D341Med (cell line): Measurements from ENCODE around the gene MXRA7.
"Not testable (repeated sequence)": the region's sequence is repeated elsewhere in the genome, so short reads cannot be mapped to it uniquely, and the experiment has no call there.

Source experiments
- DNase-seq: peaks from one replicate; pipeline ENCODE4 v3.0.0; 2012; ENCODE audit warnings: low spot score

Gene MXRA7

GRCh38 chr17:76710863-76711611 lies at the start of gene MXRA7:
TSS of gene MXRA7 (minus strand) at chr17:76710965. CDS start at chr17:76710946, 19 bp downstream.
- peak; percentile 95 for DNase-seq

- DNase-seq, result no peak
Measured at GRCh38 chr17:76758570-76758969, 47.8 kb upstream of the MXRA7 start.

GRCh38 chr17:76757256-76757655 lies 46.5 kb upstream of the MXRA7 start:
- DNase-seq, result no peak

- DNase-seq, result no peak
Measured at GRCh38 chr17:76755285-76755684, 44.5 kb upstream of the MXRA7 start.

- no peak for DNase-seq
Measured at GRCh38 chr17:76753061-76753961, 42.5 kb upstream of the MXRA7 start.

GRCh38 chr17:76752006-76752405 lies 41.2 kb upstream of the MXRA7 start:
- DNase-seq, result no peak

- DNase-seq, result no peak
Measured at GRCh38 chr17:76751416-76751993, 40.7 kb upstream of the MXRA7 start.

- no peak for DNase-seq
Measured at GRCh38 chr17:76748657-76749056, 37.9 kb upstream of the MXRA7 start.

GRCh38 chr17:76747716-76748363 lies 37.1 kb upstream of the MXRA7 start:
- DNase-seq, result no peak

- not testable (repeated sequence) for DNase-seq
Measured at GRCh38 chr17:76745785-76746184, 35.0 kb upstream of the MXRA7 start.

GRCh38 chr17:76744747-76745146 lies 34.0 kb upstream of the MXRA7 start:
- DNase-seq, result no peak

- DNase-seq, result no peak
Measured at GRCh38 chr17:76742958-76743357, 32.2 kb upstream of the MXRA7 start.

- DNase-seq, result peak; percentile 51
Measured at GRCh38 chr17:76740329-76741118, 29.8 kb upstream of the MXRA7 start.

GRCh38 chr17:76739568-76740115 lies 28.9 kb upstream of the MXRA7 start:
- not testable (repeated sequence) for DNase-seq

GRCh38 chr17:76738468-76738850 lies 27.7 kb upstream of the MXRA7 start:
- no peak for DNase-seq

GRCh38 chr17:76737676-76738467 lies 27.1 kb upstream of the MXRA7 start, which contains the start of gene MFSD11:
TSS of gene MFSD11 (plus strand) at chr17:76738119. CDS start at chr17:76738353, 234 bp downstream.
- DNase-seq, result peak; percentile 98

GRCh38 chr17:76737082-76737675 lies 26.4 kb upstream of the MXRA7 start, which contains the start of gene SRSF2:
TSS of gene SRSF2 (minus strand) at chr17:76737331. CDS start at chr17:76737160, 171 bp downstream.
- DNase-seq, result peak; percentile 100

GRCh38 chr17:76736349-76737081 lies 25.8 kb upstream of the MXRA7 start:
- DNase-seq, result peak; percentile 87
